Uterus (tissue), 4 donors: ENCODE data around the gene ARMH3. TPM values are rescaled to one million over a fixed set of nuclear protein-coding genes. Genes with fewer than 3 reads are reported as not detected.

ENCODE experiments used
- DNase-seq, 2 donors: peaks; one replicate each; pipeline ENCODE4 v3.0.0-alpha.2; 2019 to 2020
- H3K27ac ChIP-seq, 2 donors: fragments of 200-600 bp; sonication (generic); 1 replicate in 1 of 2; 2 replicates in 1 of 2; pipeline ENCODE4 v1.5.1; 2016 to 2018
- H3K27me3 ChIP-seq, 2 donors: fragments of 200-600 bp; sonication (generic); one replicate each; pipeline ENCODE4 v1.5.1; 2018 to 2019; ENCODE audit warnings: control low read depth in 1 of 2
- H3K36me3 ChIP-seq, 2 donors: fragments of 200-600 bp; sonication (generic); one replicate each; pipeline ENCODE4 v1.5.1; 2019; ENCODE audit warnings: control low read depth in 1 of 2
- H3K4me1 ChIP-seq, 2 donors: fragments of 200-600 bp; sonication (generic); one replicate each; pipeline ENCODE4 v1.5.1; 2018 to 2019; ENCODE audit warnings: control low read depth in 1 of 2
- H3K4me3 ChIP-seq, 2 donors: fragments of 200-600 bp; sonication (generic); 1 replicate in 1 of 2; 2 replicates in 1 of 2; pipeline ENCODE4 v1.5.1; 2018 to 2019; ENCODE audit warnings: mild to moderate bottlenecking in 1 of 2
- H3K9me3 ChIP-seq, 2 donors: fragments of 200-600 bp; sonication (generic); one replicate each; pipeline ENCODE4 v1.5.1; 2019; ENCODE audit warnings: control low read depth in 1 of 2
- POLR2A ChIP-seq, 2 donors: fragments of 450-650 bp; IDR thresholded peaks; one replicate each; pipeline ENCODE4 v1.6.1; 2016; ENCODE audit warnings: antibody characterized with exemption in 2 of 2, mild to moderate bottlenecking in 1 of 2, moderate library complexity in 1 of 2
- intact Hi-C: fragments of 100-400 bp; cut with DNase I; formaldehyde crosslinking; loops from one replicate; pipeline ENCODE4 v1.15.1; 2023; ENCODE audit warnings: low total_unique reads
- total RNA-seq, 4 donors: library from RNA; depleted of rRNA in 3 of 4; stranded (reverse); fragments of >200 nt in 3 of 4; gene quantifications; one replicate each; pipeline versions ENCODE4 v1.1.0 to v1.2.4, GENCODE V29; 2014 to 2023
- TF ChIP-seq, protein P1 (sequence below), 4 experiments: fragments of 200-600 bp in 2 of 4; fragments of 450-650 bp in 2 of 4; sonication (generic) in 2 of 4; IDR thresholded peaks; one replicate each; pipeline ENCODE4 v1.5.1; 2016 to 2019; ENCODE audit warnings: antibody characterized with exemption in 4 of 4, mild to moderate bottlenecking in 2 of 4, moderate library complexity in 1 of 4
- donor health status: DM: yes; HTN: yes; CAD: no.

Gene ARMH3
- total RNA-seq, 4 donors from 2014 or later: 10.6 to 29.8 (median 20.9) TPM

DNA sequence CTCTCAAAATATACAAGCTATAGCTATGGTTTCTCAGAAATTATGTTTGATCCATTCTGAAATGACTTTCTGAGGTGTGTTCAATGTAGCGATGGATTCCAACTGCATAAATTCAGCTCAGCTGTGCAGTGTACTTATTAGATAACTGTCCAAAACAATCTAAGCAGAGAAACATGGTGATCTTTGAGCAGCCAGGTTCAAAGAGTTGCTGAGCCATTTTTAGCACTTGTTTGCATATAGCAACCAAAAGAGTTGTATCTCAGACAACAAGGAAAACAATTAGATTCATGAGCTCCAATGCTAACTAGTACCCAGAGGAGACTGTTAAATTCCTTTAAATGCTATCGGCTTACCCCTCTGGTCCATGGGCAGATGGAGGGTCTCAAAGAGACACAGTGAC is 196.4 kb downstream of the ARMH3 start:
- peaks cover 0 to 3% of the 10 kb centered on the region in 2 donors for H3K9me3 ChIP-seq
- H3K36me3 ChIP-seq: no peaks in the 10 kb centered on the region
- no peaks in the 10 kb centered on the region for H3K27me3 ChIP-seq
- no peak overlapping the region for H3K4me3 ChIP-seq
- DNase-seq: no peak
- intact Hi-C loops: no loop called here
- H3K4me1 ChIP-seq: no peaks in the 10 kb centered on the region
- TF ChIP-seq, protein P1, sequence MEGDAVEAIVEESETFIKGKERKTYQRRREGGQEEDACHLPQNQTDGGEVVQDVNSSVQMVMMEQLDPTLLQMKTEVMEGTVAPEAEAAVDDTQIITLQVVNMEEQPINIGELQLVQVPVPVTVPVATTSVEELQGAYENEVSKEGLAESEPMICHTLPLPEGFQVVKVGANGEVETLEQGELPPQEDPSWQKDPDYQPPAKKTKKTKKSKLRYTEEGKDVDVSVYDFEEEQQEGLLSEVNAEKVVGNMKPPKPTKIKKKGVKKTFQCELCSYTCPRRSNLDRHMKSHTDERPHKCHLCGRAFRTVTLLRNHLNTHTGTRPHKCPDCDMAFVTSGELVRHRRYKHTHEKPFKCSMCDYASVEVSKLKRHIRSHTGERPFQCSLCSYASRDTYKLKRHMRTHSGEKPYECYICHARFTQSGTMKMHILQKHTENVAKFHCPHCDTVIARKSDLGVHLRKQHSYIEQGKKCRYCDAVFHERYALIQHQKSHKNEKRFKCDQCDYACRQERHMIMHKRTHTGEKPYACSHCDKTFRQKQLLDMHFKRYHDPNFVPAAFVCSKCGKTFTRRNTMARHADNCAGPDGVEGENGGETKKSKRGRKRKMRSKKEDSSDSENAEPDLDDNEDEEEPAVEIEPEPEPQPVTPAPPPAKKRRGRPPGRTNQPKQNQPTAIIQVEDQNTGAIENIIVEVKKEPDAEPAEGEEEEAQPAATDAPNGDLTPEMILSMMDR (IDR thresholded peaks at IDR 0.05): no peak
- TF ChIP-seq POLR2A (IDR thresholded peaks at IDR 0.05): no peak
- H3K27ac ChIP-seq: no peak overlapping the region

DNA sequence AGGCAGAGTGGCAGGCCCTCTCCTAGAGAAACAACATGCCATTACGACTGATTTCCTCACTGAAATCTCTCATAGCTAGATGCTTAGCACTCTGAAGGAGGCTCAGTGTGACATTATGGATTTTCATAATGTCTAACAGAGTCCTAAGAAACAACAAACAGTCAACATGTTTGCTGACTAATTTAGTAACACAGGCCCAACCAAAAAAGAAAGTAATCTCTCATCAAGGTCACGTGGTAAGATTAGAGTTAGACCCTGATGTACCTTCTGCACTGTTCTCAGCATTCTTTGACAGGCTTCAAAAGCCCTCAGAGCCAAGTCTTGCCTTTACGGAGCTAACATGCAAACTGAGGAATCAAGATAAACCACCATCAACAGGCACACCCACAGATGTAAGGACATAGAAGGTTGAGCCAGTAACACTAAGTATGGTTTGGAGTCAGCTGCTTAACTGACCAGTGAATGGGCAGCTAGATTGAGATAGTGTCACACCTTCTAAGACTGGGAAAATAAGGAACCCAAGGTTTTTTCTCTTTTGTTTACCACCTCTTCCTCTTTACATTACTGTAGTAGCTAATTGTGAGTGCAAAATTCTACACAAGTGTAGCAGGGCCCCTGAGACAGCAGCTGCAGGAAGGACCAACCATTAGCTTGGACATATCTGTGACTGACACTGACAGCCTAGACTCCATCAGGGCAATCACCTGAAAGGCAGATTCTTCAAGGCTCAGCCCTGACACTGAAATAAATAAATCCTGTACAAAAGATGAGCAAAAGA is 197.1 kb downstream of the ARMH3 start:
- no peaks in the 10 kb centered on the region for H3K36me3 ChIP-seq
- intact Hi-C loops: no loop called here
- H3K27ac ChIP-seq: no peak overlapping the region
- DNase-seq: no peak
- H3K4me3 ChIP-seq: no peak overlapping the region
- no peaks in the 10 kb centered on the region for H3K4me1 ChIP-seq
- H3K27me3 ChIP-seq: no peaks in the 10 kb centered on the region
- H3K9me3 ChIP-seq: peaks cover 0 to 3% of the 10 kb centered on the region in 2 donors
- TF ChIP-seq, protein P1 (IDR thresholded peaks at IDR 0.05): no peak
- no peak for TF ChIP-seq POLR2A (IDR thresholded peaks at IDR 0.05)

DNA sequence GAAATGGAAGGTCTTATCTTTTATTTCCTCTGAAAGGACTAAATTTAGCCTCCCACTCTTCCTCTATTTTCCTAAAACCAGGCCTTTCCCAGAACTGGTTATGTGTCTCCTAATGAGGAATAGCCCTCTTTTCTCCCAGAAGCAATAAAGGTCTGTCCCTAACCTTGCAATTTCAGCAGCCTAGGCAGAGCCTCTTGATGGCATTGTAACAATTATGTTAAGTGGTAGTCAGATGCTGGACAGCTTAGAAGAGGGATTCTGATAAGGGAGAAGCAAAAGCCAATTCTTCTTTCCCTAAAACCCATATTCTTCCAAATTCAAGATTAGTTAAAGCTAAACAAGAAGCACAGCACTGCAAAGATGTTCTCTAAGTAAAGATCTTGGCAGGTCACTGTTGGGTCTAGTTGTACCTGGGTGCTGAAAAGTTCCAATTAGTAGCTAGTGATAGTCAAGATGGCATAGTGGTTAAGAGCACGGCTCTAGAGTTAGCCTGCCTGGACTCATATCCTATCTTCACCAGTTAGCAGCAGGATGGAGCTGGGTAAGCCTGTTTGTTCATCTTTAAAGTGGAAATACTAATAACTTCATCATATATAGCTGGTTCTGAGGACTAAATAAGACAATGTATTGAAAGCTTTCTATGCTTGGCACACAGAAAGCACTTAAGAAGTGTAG is 198.0 kb downstream of the ARMH3 start:
- Histone ChIP-seq H3K4me3 (no peak overlapping the region), H3K27me3 (no peaks in the 10 kb centered on the region), H3K4me1 (no peaks in the 10 kb centered on the region), H3K27ac (no peak overlapping the region), H3K36me3 (no peaks in the 10 kb centered on the region), H3K9me3 (peaks cover 0 to 3% of the 10 kb centered on the region in 2 donors)
- TF ChIP-seq POLR2A (IDR thresholded peaks at IDR 0.05): no peak
- TF ChIP-seq, protein P1 (IDR thresholded peaks at IDR 0.05): no peak
- intact Hi-C loops: no loop called here
- no peak for DNase-seq

DNA sequence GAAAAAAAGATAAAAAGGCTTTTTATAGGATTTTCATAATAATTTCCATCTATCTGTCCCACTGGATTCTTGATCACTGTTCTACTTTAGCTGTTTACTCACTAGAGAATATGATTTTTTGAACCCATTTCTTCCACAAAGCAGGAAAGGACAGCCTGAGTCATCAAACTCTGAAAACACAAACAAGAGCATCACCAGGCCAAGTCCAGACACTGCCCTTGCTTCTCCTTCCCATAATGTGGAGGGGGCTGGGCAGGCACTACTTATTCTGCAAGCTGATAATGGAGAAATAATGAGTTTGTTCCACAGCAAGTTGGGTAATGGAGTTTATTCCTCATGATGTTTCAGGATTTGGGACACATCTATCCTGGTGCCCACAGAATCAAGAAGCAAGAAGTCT is 199.3 kb downstream of the ARMH3 start:
- Histone ChIP-seq H3K4me1 (no peaks in the 10 kb centered on the region), H3K4me3 (no peak overlapping the region), H3K9me3 (peaks cover 0 to 3% of the 10 kb centered on the region in 2 donors), H3K27me3 (no peaks in the 10 kb centered on the region), H3K36me3 (no peaks in the 10 kb centered on the region), H3K27ac (no peak overlapping the region)
- DNase-seq: no peak
- intact Hi-C loops: no loop called here
- TF ChIP-seq, protein P1 (IDR thresholded peaks at IDR 0.05): no peak
- TF ChIP-seq POLR2A (IDR thresholded peaks at IDR 0.05): no peak

DNA sequence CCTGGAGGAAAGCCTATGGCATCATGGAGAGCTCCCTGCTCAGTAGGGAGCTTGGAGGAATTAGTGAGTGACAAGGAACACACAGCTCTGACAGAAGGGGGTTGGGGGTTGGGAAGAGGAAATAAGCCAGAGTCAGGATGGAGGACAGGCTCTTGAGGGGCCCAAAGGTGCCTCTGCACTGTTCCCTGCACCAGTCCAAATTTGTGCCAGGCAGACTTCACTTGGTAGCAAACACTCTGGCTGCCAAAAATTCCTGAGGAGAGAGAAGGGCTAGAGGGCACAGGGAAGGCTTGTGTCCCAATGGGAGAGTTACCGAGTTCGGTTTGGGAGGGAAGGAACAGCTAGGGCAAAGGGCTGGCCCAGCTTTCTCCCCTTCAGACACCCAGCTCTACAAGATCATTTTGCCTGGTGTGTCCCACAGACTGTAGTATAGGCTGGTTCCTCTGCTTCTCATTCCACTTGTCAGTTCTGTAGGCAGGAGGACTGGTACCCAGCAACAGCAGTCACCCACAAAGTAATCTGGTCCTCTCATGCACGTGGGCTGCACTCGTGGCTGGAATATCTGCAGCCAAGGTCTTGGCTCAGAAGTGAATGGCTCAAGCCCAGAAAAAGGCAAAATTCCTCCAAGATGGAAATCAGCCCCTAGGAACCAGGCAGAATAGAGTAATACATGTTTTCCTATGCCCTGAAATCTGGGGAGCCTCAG is 204.4 kb downstream of the ARMH3 start:
- no peaks in the 10 kb centered on the region for H3K27me3 ChIP-seq
- H3K36me3 ChIP-seq: no peaks in the 10 kb centered on the region
- TF ChIP-seq, protein P1 (IDR thresholded peaks at IDR 0.05): no peak
- TF ChIP-seq POLR2A (IDR thresholded peaks at IDR 0.05): no peak
- H3K4me3 ChIP-seq: no peak overlapping the region
- intact Hi-C loops: no loop called here
- H3K9me3 ChIP-seq: no peaks in the 10 kb centered on the region
- H3K4me1 ChIP-seq: no peaks in the 10 kb centered on the region
- no peak overlapping the region for H3K27ac ChIP-seq
- no peak for DNase-seq
